SK-N-SH (cell line): ENCODE results near the gene APOC3. TPM values are rescaled to one million over a fixed set of nuclear protein-coding genes. Genes with fewer than 3 reads are reported as not detected.

Experiments used
- CTCF ChIA-PET: fragments of 300-600, 350-600 bp; formaldehyde crosslinking; extraction: SDS; loops from one replicate; lab custom pipeline; 2021; lab: Yijun Ruan, JAX
- POLR2A ChIA-PET: fragments of 350-600 bp; sonication (Branson Sonifier 250); formaldehyde crosslinking; extraction: SDS; loops from one replicate; lab custom pipeline; 2020; ENCODE audit warnings: antibody characterized with exemption, inconsistent platforms; lab: Yijun Ruan, JAX
- DNase-seq: peaks from one replicate; pipeline ENCODE4 v3.0.0; 2012
- H2AFZ ChIP-seq: fragments of 200-600 bp; sonication (generic); 2 replicates; pipeline ENCODE4 v1.8.1; 2016; ENCODE audit warnings: antibody characterized with exemption, mild to moderate bottlenecking, low read depth
- H3F3A ChIP-seq: fragments of 200-600 bp; sonication (generic); replicated peaks from 2 replicates; pipeline ENCODE3; 2016; ENCODE audit warnings: antibody characterized with exemption, mild to moderate bottlenecking; ENCODE audit not compliant: insufficient read depth
- H3K27ac ChIP-seq, 2 experiments: fragments of 200-500 bp in 1 of 2; fragments of 200-600 bp in 1 of 2; sonication (Bioruptor generic) in 1 of 2; sonication (generic), shearing (Covaris generic) in 1 of 2; 2 replicates each; pipeline versions ENCODE4 v1.5.1 to v1.6.1; 2014 to 2016; ENCODE audit warnings: low read depth in 2 of 2, inconsistent platforms in 1 of 2, low read length in 1 of 2, mild to moderate bottlenecking in 1 of 2, mixed read lengths in 1 of 2
- H3K27me3 ChIP-seq: fragments of 200-600 bp; sonication (generic), shearing (Covaris generic); 2 replicates; pipeline ENCODE4 v1.6.1; 2016; ENCODE audit warnings: mixed run types; ENCODE audit not compliant: insufficient read depth
- H3K36me3 ChIP-seq, 2 experiments: fragments of 200-500 bp in 1 of 2; fragments of 200-600 bp in 1 of 2; sonication (Bioruptor generic) in 1 of 2; sonication (generic) in 1 of 2; replicated peaks in 1 of 2; 2 replicates each; pipeline versions ENCODE3 to v1.5.1; 2014 to 2016; ENCODE audit warnings: low read length in 1 of 2, mild to moderate bottlenecking in 1 of 2; ENCODE audit not compliant: insufficient read depth in 2 of 2, control insufficient read depth in 1 of 2
- H3K4me1 ChIP-seq, 2 experiments: fragments of 200-500 bp in 1 of 2; fragments of 200-600 bp in 1 of 2; sonication (Bioruptor generic) in 1 of 2; sonication (generic), shearing (Covaris generic) in 1 of 2; 2 replicates each; pipeline versions ENCODE4 v1.5.1 to v1.6.1; 2014 to 2016; ENCODE audit warnings: low read depth in 1 of 2, low read length in 1 of 2, mixed run types in 1 of 2; ENCODE audit not compliant: insufficient read depth in 2 of 2, control insufficient read depth in 1 of 2
- H3K4me2 ChIP-seq: fragments of 200-600 bp; sonication (generic), shearing (Covaris generic); 2 replicates; pipeline ENCODE4 v1.6.1; 2017; ENCODE audit warnings: mixed run types
- H3K4me3 ChIP-seq, 2 experiments: fragments of 200-500 bp in 1 of 2; fragments of 200-600 bp in 1 of 2; sonication (Bioruptor generic) in 1 of 2; sonication (generic), shearing (Covaris generic) in 1 of 2; 2 replicates each; pipeline versions ENCODE4 v1.5.1 to v1.8.1; 2014 to 2016; ENCODE audit warnings: low read depth in 2 of 2, inconsistent platforms in 1 of 2, low read length in 1 of 2, mild to moderate bottlenecking in 1 of 2, mixed read lengths in 1 of 2, moderate library complexity in 1 of 2
- H3K79me2 ChIP-seq: fragments of 200-600 bp; sonication (generic); 2 replicates; pipeline ENCODE4 v1.8.1; 2017; ENCODE audit warnings: mild to moderate bottlenecking; ENCODE audit not compliant: insufficient read depth
- H3K9ac ChIP-seq: fragments of 200-600 bp; sonication (generic); 2 replicates; pipeline ENCODE4 v1.6.1; 2017; ENCODE audit warnings: mixed run types
- H3K9me2 ChIP-seq: fragments of 200-600 bp; sonication (generic); 2 replicates; pipeline ENCODE4 v1.6.1; 2017; ENCODE audit warnings: mixed run types
- H3K9me3 ChIP-seq: fragments of 200-600 bp; sonication (generic); 2 replicates; pipeline ENCODE4 v1.6.1; 2017; ENCODE audit warnings: mixed run types, mild to moderate bottlenecking, moderate library complexity
- H4K20me1 ChIP-seq: fragments of 200-600 bp; sonication (generic); 2 replicates; pipeline ENCODE4 v1.6.1; 2017; ENCODE audit warnings: mild to moderate bottlenecking, mixed run types; ENCODE audit not compliant: insufficient read depth
- CHD2 ChIP-seq: fragments of 150-350 bp; IDR thresholded peaks from 2 replicates; pipeline ENCODE4 v1.6.1; 2018; ENCODE audit warnings: low read length; ENCODE audit not compliant: partially characterized antibody
- EP300 ChIP-seq, 2 experiments: IDR thresholded peaks; 2 replicates each; pipeline versions ENCODE4 v1.4.0 to v1.6.1; 2012; ENCODE audit warnings: borderline replicate concordance in 1 of 2, low read depth in 1 of 2, low read length in 1 of 2
- EZH2phosphoT487 ChIP-seq: fragments of 200-600 bp; sonication (generic); IDR thresholded peaks from 2 replicates; pipeline ENCODE4 v1.6.1; 2017; ENCODE audit warnings: low read depth, mixed run types, mild to moderate bottlenecking, antibody characterized with exemption, moderate library complexity, borderline replicate concordance
- FOSL2 ChIP-seq: IDR thresholded peaks from 2 replicates; pipeline ENCODE4 v1.4.0; 2012; ENCODE audit warnings: low read depth, mild to moderate bottlenecking, moderate library complexity, borderline replicate concordance
- FOXJ3 ChIP-seq: sonication (generic); formaldehyde crosslinking; IDR thresholded peaks from 2 replicates; pipeline ENCODE4 v1.5.1; 2020; ENCODE audit warnings: mild to moderate bottlenecking, missing genetic modification reagents
- JUND ChIP-seq: IDR thresholded peaks from 2 replicates; pipeline ENCODE4 v1.4.0; 2012
- MXI1 ChIP-seq: IDR thresholded peaks from 2 replicates; pipeline ENCODE4 v1.6.1; 2012; ENCODE audit warnings: mild to moderate bottlenecking, low read depth, low read length, improper control_type of control experiment
- RXRA ChIP-seq: IDR thresholded peaks from 2 replicates; pipeline ENCODE4 v1.4.0; 2012; ENCODE audit warnings: low read depth, mild to moderate bottlenecking, borderline replicate concordance
- SIN3A ChIP-seq: IDR thresholded peaks from 2 replicates; pipeline ENCODE4 v1.6.1; 2012; ENCODE audit warnings: low read depth, mild to moderate bottlenecking, low read length, moderate library complexity, borderline replicate concordance
- SMC3 ChIP-seq: IDR thresholded peaks from 2 replicates; pipeline ENCODE4 v1.6.1; 2012; ENCODE audit warnings: low read depth, low read length, improper control_type of control experiment
- TCF12 ChIP-seq: IDR thresholded peaks from 2 replicates; pipeline ENCODE4 v1.4.0; 2012
- TEAD4 ChIP-seq: IDR thresholded peaks from 2 replicates; pipeline ENCODE4 v1.4.0; 2012; ENCODE audit warnings: mild to moderate bottlenecking, borderline replicate concordance; ENCODE audit not compliant: insufficient read depth
- WGBS: methylation state at CpG from one replicate; pipeline ENCODE4 v1.1.6; 2017; ENCODE audit warnings: low lambda C conversion rate; 5-methylcytosine and 5-hydroxymethylcytosine counted together
- polyA plus RNA-seq, 3 experiments: library from polyadenylated mRNA; depleted of rRNA; stranded (reverse); fragments of >200 nt; gene quantifications; 2 replicates each; pipeline ENCODE4 v1.2.3, GENCODE V29; 2012
- TF ChIP-seq, protein P1 (sequence below): IDR thresholded peaks from 2 replicates; pipeline ENCODE4; 2012
- TF ChIP-seq, protein P2 (sequence below): IDR thresholded peaks from 2 replicates; pipeline ENCODE4 v1.4.0; 2012; ENCODE audit warnings: low read depth, borderline replicate concordance
- TF ChIP-seq, protein P3 (sequence below): IDR thresholded peaks from 2 replicates; pipeline ENCODE4 v1.4.0; 2012; ENCODE audit warnings: low read depth
- TF ChIP-seq, protein P4 (sequence below): fragments of 150-350 bp; IDR thresholded peaks from 2 replicates; pipeline ENCODE4 v1.6.1; 2017; ENCODE audit warnings: antibody characterized with exemption, low read length, low read depth, borderline replicate concordance

The APOC3 gene
- polyA plus RNA-seq, 1 of the 3 experiments (the other 2 are of a cell fraction), result not detected

DNA sequence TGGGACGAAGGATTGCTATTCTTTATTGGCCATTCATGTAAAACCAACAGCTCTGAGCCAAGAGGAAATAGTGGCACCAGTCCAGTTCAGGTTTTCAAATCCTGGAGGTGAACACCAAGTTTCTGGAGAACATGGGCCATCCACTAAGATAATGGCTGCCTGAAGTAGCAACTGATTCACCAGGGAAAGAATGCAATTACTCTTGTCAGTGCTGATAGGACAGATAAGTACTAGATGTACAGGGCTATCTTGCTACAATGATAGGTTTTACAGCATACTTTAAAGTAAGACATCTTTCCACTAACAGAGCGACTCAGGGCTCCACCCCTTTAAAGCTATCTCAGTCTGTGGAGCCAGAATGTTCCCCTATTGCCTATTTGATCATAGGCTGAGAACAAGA lies 44.5 kb downstream of the APOC3 start (continued):
- TF ChIP-seq, protein P1, sequence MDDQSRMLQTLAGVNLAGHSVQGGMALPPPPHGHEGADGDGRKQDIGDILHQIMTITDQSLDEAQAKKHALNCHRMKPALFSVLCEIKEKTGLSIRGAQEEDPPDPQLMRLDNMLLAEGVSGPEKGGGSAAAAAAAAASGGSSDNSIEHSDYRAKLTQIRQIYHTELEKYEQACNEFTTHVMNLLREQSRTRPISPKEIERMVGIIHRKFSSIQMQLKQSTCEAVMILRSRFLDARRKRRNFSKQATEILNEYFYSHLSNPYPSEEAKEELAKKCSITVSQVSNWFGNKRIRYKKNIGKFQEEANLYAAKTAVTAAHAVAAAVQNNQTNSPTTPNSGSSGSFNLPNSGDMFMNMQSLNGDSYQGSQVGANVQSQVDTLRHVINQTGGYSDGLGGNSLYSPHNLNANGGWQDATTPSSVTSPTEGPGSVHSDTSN, result peak; percentile 94
- TF ChIP-seq RXRA (no peak), CHD2 (no peak), FOSL2 (peak; percentile 58; the same call in 1 of the 2 replicates), FOXJ3 (CRISPR knock-in tag) (no peak)
- TF ChIP-seq, protein P2, sequence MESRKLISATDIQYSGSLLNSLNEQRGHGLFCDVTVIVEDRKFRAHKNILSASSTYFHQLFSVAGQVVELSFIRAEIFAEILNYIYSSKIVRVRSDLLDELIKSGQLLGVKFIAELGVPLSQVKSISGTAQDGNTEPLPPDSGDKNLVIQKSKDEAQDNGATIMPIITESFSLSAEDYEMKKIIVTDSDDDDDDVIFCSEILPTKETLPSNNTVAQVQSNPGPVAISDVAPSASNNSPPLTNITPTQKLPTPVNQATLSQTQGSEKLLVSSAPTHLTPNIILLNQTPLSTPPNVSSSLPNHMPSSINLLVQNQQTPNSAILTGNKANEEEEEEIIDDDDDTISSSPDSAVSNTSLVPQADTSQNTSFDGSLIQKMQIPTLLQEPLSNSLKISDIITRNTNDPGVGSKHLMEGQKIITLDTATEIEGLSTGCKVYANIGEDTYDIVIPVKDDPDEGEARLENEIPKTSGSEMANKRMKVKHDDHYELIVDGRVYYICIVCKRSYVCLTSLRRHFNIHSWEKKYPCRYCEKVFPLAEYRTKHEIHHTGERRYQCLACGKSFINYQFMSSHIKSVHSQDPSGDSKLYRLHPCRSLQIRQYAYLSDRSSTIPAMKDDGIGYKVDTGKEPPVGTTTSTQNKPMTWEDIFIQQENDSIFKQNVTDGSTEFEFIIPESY, result no peak

DNA sequence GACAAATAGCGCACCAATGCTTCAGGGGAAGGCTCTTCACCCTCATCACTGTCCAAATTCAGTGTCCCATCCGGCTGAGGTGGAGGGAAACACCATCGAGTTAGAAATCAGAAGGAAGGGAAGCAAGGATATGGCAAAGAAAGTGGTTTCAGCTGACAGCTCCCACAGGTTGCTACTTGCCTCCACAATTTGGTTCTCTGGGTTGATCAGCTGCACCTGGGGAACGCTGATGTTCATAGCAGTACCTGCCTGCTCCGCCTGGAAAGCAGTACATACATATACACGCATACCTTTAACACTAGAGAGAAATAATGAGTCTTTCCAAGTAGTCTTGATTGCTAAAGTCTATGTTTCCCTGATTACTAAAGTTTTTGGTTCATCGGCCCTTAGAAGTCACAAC lies 45.5 kb downstream of the APOC3 start:
- peaks cover 6% of the 10 kb centered on the region for H3F3A ChIP-seq
- POLR2A ChIA-PET, result no interaction called here
- WGBS, result 95% methylated on average over 6 of the region's 7 CpGs
- no peaks in the 10 kb centered on the region for H4K20me1 ChIP-seq
- H3K4me2 ChIP-seq, result no peak overlapping the region
- CTCF ChIA-PET, result interaction anchor here (1.9 to 2.9 kb wide), 2 partner anchors 84 to 231 kb away, joined by 9 to 10 read pairs; partner anchors contain the start of gene APOA5
- H3K36me3 ChIP-seq, result peaks cover 9 to 26% of the 10 kb centered on the region in 2 experiments
- DNase-seq, result no peak
- H3K27ac ChIP-seq, result no peak overlapping the region; a peak in 1 of 4 replicates
- no peaks in the 10 kb centered on the region for H3K27me3 ChIP-seq
- no peak overlapping the region for H3K4me3 ChIP-seq
- H3K9me2 ChIP-seq, result no peaks in the 10 kb centered on the region
- peaks cover under 1 to 7% of the 10 kb centered on the region in 2 experiments for H3K4me1 ChIP-seq
- H3K9me3 ChIP-seq, result no peaks in the 10 kb centered on the region
- H2AFZ ChIP-seq, result no peak overlapping the region
- no peaks in the 10 kb centered on the region for H3K79me2 ChIP-seq
- TF ChIP-seq, protein P3, sequence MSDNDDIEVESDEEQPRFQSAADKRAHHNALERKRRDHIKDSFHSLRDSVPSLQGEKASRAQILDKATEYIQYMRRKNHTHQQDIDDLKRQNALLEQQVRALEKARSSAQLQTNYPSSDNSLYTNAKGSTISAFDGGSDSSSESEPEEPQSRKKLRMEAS, result no peak
- TF ChIP-seq JUND, result no peak
- TF ChIP-seq EP300 (IDR thresholded peaks at IDR 0.05; ENCODE audit: borderline replicate concordance in 1 of 2, low read depth in 1 of 2, low read length in 1 of 2), result no peak
- TF ChIP-seq FOXJ3 (CRISPR knock-in tag), result no peak
- no peak for TF ChIP-seq TCF12
- no peak for TF ChIP-seq TEAD4
- TF ChIP-seq, protein P4, sequence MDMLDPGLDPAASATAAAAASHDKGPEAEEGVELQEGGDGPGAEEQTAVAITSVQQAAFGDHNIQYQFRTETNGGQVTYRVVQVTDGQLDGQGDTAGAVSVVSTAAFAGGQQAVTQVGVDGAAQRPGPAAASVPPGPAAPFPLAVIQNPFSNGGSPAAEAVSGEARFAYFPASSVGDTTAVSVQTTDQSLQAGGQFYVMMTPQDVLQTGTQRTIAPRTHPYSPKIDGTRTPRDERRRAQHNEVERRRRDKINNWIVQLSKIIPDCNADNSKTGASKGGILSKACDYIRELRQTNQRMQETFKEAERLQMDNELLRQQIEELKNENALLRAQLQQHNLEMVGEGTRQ, result no peak
- no peak for TF ChIP-seq MXI1
- TF ChIP-seq SMC3, result no peak
- no peak for TF ChIP-seq SIN3A
- no peak for TF ChIP-seq EZH2phosphoT487
- no peak for TF ChIP-seq CHD2
- no peak for TF ChIP-seq FOSL2
- H3K9ac ChIP-seq, result no peak overlapping the region
